Vagina (tissue), 2 donors: ENCODE results near the gene LGALS1. TPM values are rescaled to one million over a fixed set of nuclear protein-coding genes. Genes with fewer than 3 reads are reported as not detected.

Experiments used
- DNase-seq, 2 donors: peaks; one replicate each; pipeline ENCODE4 v3.0.0-alpha.2; 2017; ENCODE audit errors: extremely low spot score in 2 of 2
- H3K27ac ChIP-seq: fragments of 200-600 bp; sonication (generic); one replicate; pipeline ENCODE4 v1.5.1; 2019
- H3K27me3 ChIP-seq: fragments of 200-600 bp; sonication (generic); one replicate; pipeline ENCODE4 v1.5.1; 2019
- H3K36me3 ChIP-seq, 2 donors: fragments of 200-600 bp; sonication (generic); one replicate each; pipeline ENCODE4 v1.5.1; 2017 to 2019
- H3K4me1 ChIP-seq: fragments of 200-600 bp; sonication (generic); one replicate; pipeline ENCODE4 v1.5.1; 2019
- H3K4me3 ChIP-seq, 2 donors: fragments of 200-600 bp; sonication (generic); 1 replicate in 1 of 2; 2 replicates in 1 of 2; pipeline ENCODE4 v1.5.1; 2016 to 2019
- H3K9me3 ChIP-seq: fragments of 200-600 bp; sonication (generic); one replicate; pipeline ENCODE4 v1.5.1; 2019
- POLR2A ChIP-seq, 2 donors: fragments of 450-650 bp; IDR thresholded peaks; one replicate each; pipeline ENCODE4 v1.6.1; 2017; ENCODE audit warnings: antibody characterized with exemption in 2 of 2, mild to moderate bottlenecking in 2 of 2, moderate library complexity in 2 of 2
- POLR2AphosphoS5 ChIP-seq, 2 donors: sonication (generic); formaldehyde crosslinking; IDR thresholded peaks; one replicate each; pipeline ENCODE4 v1.9.0; 2017; ENCODE audit warnings: antibody characterized with exemption in 2 of 2, mild to moderate bottlenecking in 2 of 2, low read depth in 1 of 2; ENCODE audit not compliant: insufficient read depth in 1 of 2
- intact Hi-C: fragments of 100-400 bp; cut with DNase I; formaldehyde crosslinking; loops from one replicate; pipeline ENCODE4 v1.15.1; 2023
- total RNA-seq: library from RNA; depleted of rRNA; stranded (reverse); fragments of >200 nt; gene quantifications from one replicate; pipeline ENCODE4 v1.2.3, GENCODE V29; 2016
- TF ChIP-seq, protein P1 (sequence below), 3 experiments: fragments of 450-650 bp in 2 of 3; fragments of 200-600 bp in 1 of 3; sonication (generic) in 1 of 3; IDR thresholded peaks; one replicate each; pipeline ENCODE4 v1.5.1; 2017 to 2019; ENCODE audit warnings: antibody characterized with exemption in 3 of 3, mild to moderate bottlenecking in 2 of 3, moderate library complexity in 2 of 3

The LGALS1 gene
- total RNA-seq, 1 donor from 2014 or later = 1,638 TPM

DNA sequence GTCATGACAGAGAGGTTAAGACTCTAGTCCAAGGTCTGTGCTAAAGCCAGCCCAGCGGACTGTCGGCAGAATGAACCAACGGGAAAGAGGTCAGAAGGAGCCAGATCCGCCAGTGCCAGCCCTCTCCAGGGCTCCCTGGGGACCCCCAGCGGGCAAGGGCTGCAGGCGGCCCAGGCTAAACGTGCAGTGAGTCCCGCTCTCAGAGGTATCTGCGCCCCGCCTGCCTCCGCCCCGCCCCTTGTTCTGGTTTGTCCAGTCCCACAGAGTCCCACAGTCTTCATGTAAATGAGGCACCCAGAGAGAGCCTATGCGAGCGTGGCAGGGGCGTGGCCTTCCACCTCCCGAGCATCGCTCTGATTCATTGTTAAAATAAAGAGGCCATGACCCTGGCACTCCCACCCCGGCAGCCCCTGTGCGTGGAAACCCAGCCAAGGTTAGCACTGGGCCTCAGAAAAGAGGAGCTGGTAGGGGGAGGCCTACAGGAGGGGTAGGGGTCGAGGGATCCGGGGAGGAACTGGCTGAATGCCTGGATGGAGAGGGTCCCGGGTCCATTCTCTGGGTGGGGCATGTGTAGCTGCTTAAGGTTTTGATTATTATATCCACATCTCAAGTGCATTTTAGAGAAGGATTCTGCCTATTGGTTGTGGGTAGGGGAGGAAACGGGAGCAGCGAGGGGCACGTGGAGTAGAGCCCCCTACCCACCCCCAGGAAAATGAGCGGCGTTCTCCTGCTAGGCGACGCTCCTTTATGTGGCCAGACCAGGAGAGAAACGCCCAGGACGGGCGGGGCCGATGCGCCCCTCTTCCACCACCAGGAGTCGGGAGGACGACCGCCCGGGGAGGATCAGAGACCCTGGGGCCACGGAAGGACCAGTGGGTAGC lies 21.5 kb downstream of the LGALS1 start, which contains the start of gene TRIOBP:
TSS of gene TRIOBP (plus strand) at position 392 of the 881 bp plus-strand sequence. CDS start 4,318 bp downstream, outside the sequence.
- peak within 1 kb of the TSS; percentile 5 for H3K27ac ChIP-seq

DNA sequence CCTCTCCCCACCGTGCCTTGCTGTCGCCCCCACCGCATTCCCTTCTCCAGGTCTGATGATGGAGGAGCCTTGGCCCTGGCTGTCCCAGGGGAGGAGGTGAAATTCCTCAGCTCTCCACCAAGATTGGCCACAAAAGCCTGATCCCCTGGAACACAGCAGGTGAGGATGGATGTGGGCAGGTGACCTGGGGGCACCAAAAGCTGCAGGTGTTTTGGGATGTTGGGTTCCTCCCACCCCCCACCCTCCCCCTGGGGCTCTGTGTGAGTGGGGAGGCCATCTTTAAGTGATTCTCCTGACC lies 22.1 kb downstream of the LGALS1 start:
- Histone ChIP-seq H3K27ac (peak overlapping the region; percentile 5), H3K4me1 (peaks cover 14% of the 10 kb centered on the region)

More for the DNA sequence above, 21.5 kb downstream of the LGALS1 start, which contains the start of gene TRIOBP:
- intact Hi-C loops = no loop called here
- no peaks in the 10 kb centered on the region for H3K27me3 ChIP-seq
- peak within 1 kb of the TSS; percentile 18 to 22 for H3K4me3 ChIP-seq
- H3K36me3 ChIP-seq = peaks cover 0 to 27% of the 10 kb centered on the region in 2 donors
- no peak for DNase-seq
- TF ChIP-seq, protein P1, sequence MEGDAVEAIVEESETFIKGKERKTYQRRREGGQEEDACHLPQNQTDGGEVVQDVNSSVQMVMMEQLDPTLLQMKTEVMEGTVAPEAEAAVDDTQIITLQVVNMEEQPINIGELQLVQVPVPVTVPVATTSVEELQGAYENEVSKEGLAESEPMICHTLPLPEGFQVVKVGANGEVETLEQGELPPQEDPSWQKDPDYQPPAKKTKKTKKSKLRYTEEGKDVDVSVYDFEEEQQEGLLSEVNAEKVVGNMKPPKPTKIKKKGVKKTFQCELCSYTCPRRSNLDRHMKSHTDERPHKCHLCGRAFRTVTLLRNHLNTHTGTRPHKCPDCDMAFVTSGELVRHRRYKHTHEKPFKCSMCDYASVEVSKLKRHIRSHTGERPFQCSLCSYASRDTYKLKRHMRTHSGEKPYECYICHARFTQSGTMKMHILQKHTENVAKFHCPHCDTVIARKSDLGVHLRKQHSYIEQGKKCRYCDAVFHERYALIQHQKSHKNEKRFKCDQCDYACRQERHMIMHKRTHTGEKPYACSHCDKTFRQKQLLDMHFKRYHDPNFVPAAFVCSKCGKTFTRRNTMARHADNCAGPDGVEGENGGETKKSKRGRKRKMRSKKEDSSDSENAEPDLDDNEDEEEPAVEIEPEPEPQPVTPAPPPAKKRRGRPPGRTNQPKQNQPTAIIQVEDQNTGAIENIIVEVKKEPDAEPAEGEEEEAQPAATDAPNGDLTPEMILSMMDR (IDR thresholded peaks at IDR 0.05) = no peak
- TF ChIP-seq POLR2A (IDR thresholded peaks at IDR 0.05) = no peak
- peak; percentile 68 to 73 for TF ChIP-seq POLR2AphosphoS5 (IDR thresholded peaks at IDR 0.05; ENCODE audit: insufficient read depth in 1 of 2, low read depth in 1 of 2)
- H3K4me1 ChIP-seq = peaks cover 14% of the 10 kb centered on the region
- no peaks in the 10 kb centered on the region for H3K9me3 ChIP-seq

DNA sequence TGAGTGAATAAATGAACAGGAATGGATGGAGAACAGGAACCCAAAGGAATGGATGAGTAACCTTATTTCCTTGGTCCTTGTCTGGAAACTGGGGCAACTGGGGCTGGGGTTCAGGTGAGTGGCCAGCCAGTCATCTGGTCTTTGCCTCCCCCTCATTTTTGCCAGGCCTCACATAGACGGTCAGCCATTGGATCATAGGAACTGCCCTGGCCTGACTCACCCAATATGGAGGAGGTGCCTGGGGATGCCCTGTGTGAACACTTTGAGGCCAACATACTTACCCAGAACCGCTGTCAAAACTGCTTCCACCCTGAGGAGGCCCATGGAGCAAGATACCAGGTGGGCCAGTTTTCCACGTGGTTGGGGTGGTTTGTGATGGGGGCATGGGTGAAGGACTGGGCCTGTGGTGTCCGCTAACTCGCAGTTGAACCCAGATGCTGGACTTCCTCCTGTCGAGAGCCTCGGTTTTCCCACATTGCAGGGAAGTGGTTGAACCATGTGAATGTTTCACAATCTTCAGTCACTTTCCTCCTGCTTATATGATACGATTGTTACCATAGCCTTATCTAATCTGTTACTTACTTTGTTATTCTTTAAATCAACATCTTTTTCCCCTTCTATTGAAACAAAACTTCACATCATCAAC lies 25.8 kb downstream of the LGALS1 start:
- TF ChIP-seq, protein P1 (IDR thresholded peaks at IDR 0.05) = no peak
- no peak for TF ChIP-seq POLR2A (IDR thresholded peaks at IDR 0.05)
- no peak for TF ChIP-seq POLR2AphosphoS5 (IDR thresholded peaks at IDR 0.05; ENCODE audit: insufficient read depth in 1 of 2, low read depth in 1 of 2)
- intact Hi-C loops = no loop called here

More for the DNA sequence above, 22.1 kb downstream of the LGALS1 start:
- H3K4me3 ChIP-seq = no peak overlapping the region
- no peak for TF ChIP-seq POLR2AphosphoS5 (IDR thresholded peaks at IDR 0.05; ENCODE audit: insufficient read depth in 1 of 2, low read depth in 1 of 2)
- no peaks in the 10 kb centered on the region for H3K9me3 ChIP-seq
- intact Hi-C loops = no loop called here
- peaks cover 0 to 21% of the 10 kb centered on the region in 2 donors for H3K36me3 ChIP-seq
- no peaks in the 10 kb centered on the region for H3K27me3 ChIP-seq
- DNase-seq = no peak

DNA sequence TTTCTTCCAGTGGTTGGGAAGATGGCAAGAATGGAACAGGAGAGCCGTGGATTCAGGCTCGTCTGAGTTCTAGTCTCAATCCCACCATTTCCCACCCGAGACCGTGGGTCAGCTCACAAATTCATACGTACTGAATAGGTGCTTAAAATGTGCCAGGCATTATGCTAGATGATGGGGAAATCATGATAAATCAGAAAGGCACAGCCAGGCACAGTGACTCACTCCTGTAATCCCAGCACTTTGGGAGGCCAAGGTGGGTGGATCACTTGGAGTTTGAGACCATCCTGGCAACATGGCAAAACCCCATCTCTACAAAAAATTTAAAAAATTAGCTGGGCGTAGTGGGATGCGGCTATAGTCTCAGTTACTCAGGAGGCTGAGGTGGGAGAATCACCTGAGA lies 28.5 kb downstream of the LGALS1 start:
- H3K4me1 ChIP-seq = no peaks in the 10 kb centered on the region
- no peaks in the 10 kb centered on the region for H3K27me3 ChIP-seq
- no peaks in the 10 kb centered on the region for H3K36me3 ChIP-seq
- TF ChIP-seq, protein P1 (IDR thresholded peaks at IDR 0.05) = no peak
- no peak for TF ChIP-seq POLR2A (IDR thresholded peaks at IDR 0.05)
- no peak for TF ChIP-seq POLR2AphosphoS5 (IDR thresholded peaks at IDR 0.05; ENCODE audit: insufficient read depth in 1 of 2, low read depth in 1 of 2)
- H3K4me3 ChIP-seq = no peak overlapping the region
- H3K9me3 ChIP-seq = no peaks in the 10 kb centered on the region
- intact Hi-C loops = no loop called here
- no peak overlapping the region for H3K27ac ChIP-seq
- no peak for DNase-seq

More for the DNA sequence above, 25.8 kb downstream of the LGALS1 start:
- Histone ChIP-seq H3K9me3 (no peaks in the 10 kb centered on the region), H3K4me1 (peaks cover 10% of the 10 kb centered on the region), H3K27ac (no peak overlapping the region), H3K36me3 (no peaks in the 10 kb centered on the region), H3K4me3 (no peak overlapping the region), H3K27me3 (no peaks in the 10 kb centered on the region)
- DNase-seq = no peak

DNA sequence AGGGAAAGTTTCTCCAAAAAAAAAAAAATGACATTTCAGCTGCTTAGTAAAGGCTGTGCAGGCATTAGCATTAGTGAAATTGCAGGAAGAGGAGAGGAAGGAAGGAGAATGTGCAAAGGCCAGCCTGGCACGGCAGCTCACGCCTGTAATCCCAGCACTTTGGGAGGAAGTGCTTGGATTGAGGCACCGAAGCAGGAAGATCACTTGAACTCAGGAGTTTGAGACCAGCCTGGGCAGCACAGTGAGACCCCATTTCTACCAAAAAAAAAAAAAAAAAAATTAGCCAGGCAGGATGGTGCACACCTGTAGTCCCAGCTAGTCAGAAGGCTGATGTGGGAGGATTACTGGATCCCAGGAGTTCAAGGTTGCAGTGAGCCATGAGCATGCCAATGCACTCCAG lies 29.2 kb downstream of the LGALS1 start:
- Histone ChIP-seq H3K27me3 (no peaks in the 10 kb centered on the region), H3K27ac (no peak overlapping the region), H3K9me3 (no peaks in the 10 kb centered on the region), H3K36me3 (no peaks in the 10 kb centered on the region), H3K4me3 (no peak overlapping the region), H3K4me1 (no peaks in the 10 kb centered on the region)
- TF ChIP-seq POLR2A (IDR thresholded peaks at IDR 0.05) = no peak
- TF ChIP-seq, protein P1 (IDR thresholded peaks at IDR 0.05) = no peak
- no peak for TF ChIP-seq POLR2AphosphoS5 (IDR thresholded peaks at IDR 0.05; ENCODE audit: insufficient read depth in 1 of 2, low read depth in 1 of 2)
- DNase-seq = no peak
- intact Hi-C loops = no loop called here
